IPS-20b (cell line): ENCODE data around the gene VAT1.
"Not testable (repeated sequence)": the region's sequence is repeated elsewhere in the genome, so short reads cannot be mapped to it uniquely, and the experiment has no call there.

Source experiments
- H3K27ac ChIP-seq: one replicate; pipeline ENCODE4 v1.5.1; 2013; ENCODE audit warnings: low read length
- H3K27me3 ChIP-seq: 2 replicates; pipeline ENCODE4 v1.6.1; 2013; ENCODE audit warnings: mild to moderate bottlenecking, low read length, inconsistent platforms; ENCODE audit not compliant: insufficient read depth
- H3K36me3 ChIP-seq: 2 replicates; pipeline ENCODE4 v1.6.1; 2013; ENCODE audit warnings: low read depth, mild to moderate bottlenecking, inconsistent platforms, low read length, moderate library complexity; ENCODE audit not compliant: insufficient read depth
- H3K4me1 ChIP-seq: 2 replicates; pipeline ENCODE4 v1.6.1; 2013; ENCODE audit warnings: mild to moderate bottlenecking, control low read depth, inconsistent platforms, low read length, moderate library complexity; ENCODE audit not compliant: insufficient read depth
- H3K4me3 ChIP-seq: 2 replicates; pipeline ENCODE4 v1.5.1; 2013; ENCODE audit warnings: mild to moderate bottlenecking, low read length, inconsistent platforms
- H3K9ac ChIP-seq: 2 replicates; pipeline ENCODE4 v1.6.1; 2013; ENCODE audit warnings: low read depth, mild to moderate bottlenecking, inconsistent platforms, low read length, moderate library complexity
- H3K9me3 ChIP-seq: 2 replicates; pipeline ENCODE4 v1.6.1; 2013; ENCODE audit warnings: mild to moderate bottlenecking, low read depth, low read length, inconsistent platforms; ENCODE audit not compliant: insufficient read depth

The VAT1 gene

GRCh38 chr17:43021741-43022512, at the start of gene VAT1:
TSS of gene VAT1 (minus strand) at chr17:43022385. CDS start at chr17:43022322, 63 bp downstream.
- H3K27ac ChIP-seq, result peak within 1 kb of the TSS; percentile 62
- H3K27me3 ChIP-seq, result no peaks in the 10 kb centered on the region
- no peaks in the 10 kb centered on the region for H3K9me3 ChIP-seq
- H3K4me1 ChIP-seq, result peaks cover 18% of the 10 kb centered on the region
- peak within 1 kb of the TSS; percentile 94 for H3K4me3 ChIP-seq
- peaks cover 23% of the 10 kb centered on the region for H3K36me3 ChIP-seq
- peak within 1 kb of the TSS; percentile 89 for H3K9ac ChIP-seq

- Histone ChIP-seq H3K27me3 (no peaks in the 10 kb centered on the region), H3K9me3 (no peaks in the 10 kb centered on the region), H3K4me1 (0 out of 2 replicates have a peak, but pooled peaks cover 3% of the 10 kb centered on the region), H3K36me3 (peaks cover 57% of the 10 kb centered on the region), H3K27ac (no peak overlapping the region), H3K4me3 (no peak overlapping the region), H3K9ac (no peak overlapping the region)
Observed at GRCh38 chr17:43070872-43071271, 48.7 kb upstream of the VAT1 start.

- no peaks in the 10 kb centered on the region for H3K27me3 ChIP-seq
- H3K9ac ChIP-seq, result no peak overlapping the region
- no peaks in the 10 kb centered on the region for H3K9me3 ChIP-seq
- no peak overlapping the region for H3K4me3 ChIP-seq
- peaks cover 62% of the 10 kb centered on the region for H3K36me3 ChIP-seq
- no peak overlapping the region for H3K27ac ChIP-seq
- 0 out of 2 replicates have a peak, but pooled peaks cover 3% of the 10 kb centered on the region for H3K4me1 ChIP-seq
Observed at GRCh38 chr17:43070257-43070656, 48.1 kb upstream of the VAT1 start.

GRCh38 chr17:43069368-43069898, 47.2 kb upstream of the VAT1 start:
- H3K4me3 ChIP-seq, result no peak overlapping the region
- no peaks in the 10 kb centered on the region for H3K9me3 ChIP-seq
- H3K27ac ChIP-seq, result no peak overlapping the region
- H3K27me3 ChIP-seq, result no peaks in the 10 kb centered on the region
- no peak overlapping the region for H3K9ac ChIP-seq
- peaks cover 63% of the 10 kb centered on the region for H3K36me3 ChIP-seq
- peaks cover 4% of the 10 kb centered on the region; the same call in 1 of the 2 replicates for H3K4me1 ChIP-seq

GRCh38 chr17:43068570-43069367, 46.6 kb upstream of the VAT1 start:
- no peaks in the 10 kb centered on the region for H3K27me3 ChIP-seq
- H3K27ac ChIP-seq, result no peak overlapping the region
- peaks cover 56% of the 10 kb centered on the region for H3K36me3 ChIP-seq
- no peak overlapping the region for H3K4me3 ChIP-seq
- no peak overlapping the region; the same call in 1 of the 2 replicates for H3K9ac ChIP-seq
- peaks cover 6% of the 10 kb centered on the region; the same call in 1 of the 2 replicates for H3K4me1 ChIP-seq
- H3K9me3 ChIP-seq, result no peaks in the 10 kb centered on the region

- Histone ChIP-seq H3K9ac (peak overlapping the region; percentile 20; the same call in 1 of the 2 replicates), H3K27me3 (no peaks in the 10 kb centered on the region), H3K27ac (no peak overlapping the region), H3K36me3 (peaks cover 39% of the 10 kb centered on the region; the same call in 1 of the 2 replicates), H3K9me3 (no peaks in the 10 kb centered on the region), H3K4me3 (no peak overlapping the region), H3K4me1 (peaks cover 8% of the 10 kb centered on the region; the same call in 1 of the 2 replicates)
Observed at GRCh38 chr17:43062984-43063638, 40.9 kb upstream of the VAT1 start.

- H3K36me3 ChIP-seq, result peaks cover 57% of the 10 kb centered on the region
- no peak overlapping the region for H3K4me3 ChIP-seq
- H3K9me3 ChIP-seq, result no peaks in the 10 kb centered on the region
- H3K27me3 ChIP-seq, result no peaks in the 10 kb centered on the region
- no peak overlapping the region for H3K27ac ChIP-seq
- H3K9ac ChIP-seq, result no peak overlapping the region
- H3K4me1 ChIP-seq, result no peaks in the 10 kb centered on the region
Observed at GRCh38 chr17:43056051-43056450, 33.9 kb upstream of the VAT1 start.

- peaks cover 76% of the 10 kb centered on the region for H3K36me3 ChIP-seq
Observed at GRCh38 chr17:43053008-43053407, 30.8 kb upstream of the VAT1 start.

GRCh38 chr17:43051969-43052368, 29.8 kb upstream of the VAT1 start:
- H3K9ac ChIP-seq, result no peak overlapping the region
- H3K9me3 ChIP-seq, result no peaks in the 10 kb centered on the region
- no peaks in the 10 kb centered on the region for H3K27me3 ChIP-seq
- no peaks in the 10 kb centered on the region for H3K4me1 ChIP-seq
- H3K4me3 ChIP-seq, result no peak overlapping the region
- H3K27ac ChIP-seq, result no peak overlapping the region
- H3K36me3 ChIP-seq, result peaks cover 80% of the 10 kb centered on the region

More at GRCh38 chr17:43053008-43053407, 30.8 kb upstream of the VAT1 start:
- H3K27me3 ChIP-seq, H3K27ac ChIP-seq, H3K4me1 ChIP-seq, H3K9ac ChIP-seq, H3K9me3 ChIP-seq, H3K4me3 ChIP-seq: not testable (repeated sequence)

- Histone ChIP-seq H3K9ac (no peak overlapping the region), H3K9me3 (no peaks in the 10 kb centered on the region), H3K4me3 (no peak overlapping the region), H3K4me1 (peaks cover 35% of the 10 kb centered on the region), H3K27ac (peak overlapping the region; percentile 1), H3K27me3 (no peaks in the 10 kb centered on the region), H3K36me3 (peaks cover 22% of the 10 kb centered on the region; the same call in 1 of the 2 replicates)
Observed at GRCh38 chr17:43044024-43044423, 21.8 kb upstream of the VAT1 start.

- Histone ChIP-seq H3K4me1 (peaks cover 35% of the 10 kb centered on the region), H3K27me3 (no peaks in the 10 kb centered on the region), H3K27ac (peak overlapping the region; percentile 72), H3K4me3 (no peak overlapping the region), H3K9ac (peak overlapping the region; percentile 32; the same call in 1 of the 2 replicates), H3K36me3 (peaks cover 17% of the 10 kb centered on the region; the same call in 1 of the 2 replicates), H3K9me3 (no peaks in the 10 kb centered on the region)
Observed at GRCh38 chr17:43043307-43043706, 21.1 kb upstream of the VAT1 start.
